Activated CD4-positive, alpha-beta T cell treated with anti-CD3 and anti-CD28 coated beads for 36 hours (primary cell): ENCODE data around the gene INPP4B. TPM values are rescaled to one million over a fixed set of nuclear protein-coding genes. Genes with fewer than 3 reads are reported as not detected.

Experiments
- ATAC-seq: fragments of 200-7000 bp; cut with Tn5 transposase; one replicate; pipeline ENCODE4 v1.10.0; 2021; ENCODE audit warnings: mild to moderate bottlenecking, moderate library complexity
- CTCF ChIA-PET: fragments of 350-600 bp; sonication (Branson Sonifier 250); formaldehyde crosslinking; loops from one replicate; lab custom pipeline; 2021; ENCODE audit warnings: antibody characterized with exemption; lab: Charles Lee
- POLR2A ChIA-PET: fragments of 350-600 bp; sonication (Branson Sonifier 250); formaldehyde crosslinking; loops from one replicate; lab custom pipeline; 2021; ENCODE audit warnings: antibody characterized with exemption, inconsistent platforms; lab: Charles Lee
- DNase-seq: peaks from one replicate; pipeline ENCODE4 v3.0.0-alpha.2; 2020
- H3K27ac Mint-ChIP-seq: one replicate; pipeline ENCODE4 v1.8.0; 2021; ENCODE audit warnings: mixed read lengths
- H3K27me3 Mint-ChIP-seq: one replicate; pipeline ENCODE4 v1.8.0; 2021; ENCODE audit warnings: mixed read lengths
- H3K36me3 Mint-ChIP-seq: one replicate; pipeline ENCODE4 v1.8.0; 2021; ENCODE audit warnings: low read depth, mixed read lengths
- H3K4me1 Mint-ChIP-seq: one replicate; pipeline ENCODE4 v1.8.0; 2021; ENCODE audit warnings: mixed read lengths
- H3K4me3 Mint-ChIP-seq: one replicate; pipeline ENCODE4 v1.8.0; 2021; ENCODE audit warnings: mild to moderate bottlenecking, moderate library complexity, mixed read lengths
- H3K9me3 Mint-ChIP-seq: one replicate; pipeline ENCODE4 v1.8.0; 2021; ENCODE audit warnings: low read depth, mixed read lengths
- intact Hi-C, 2 experiments: fragments of 100-400 bp; cut with DNase I in 1 of 2; cut with micrococcal nuclease in 1 of 2; formaldehyde crosslinking; loops; one replicate each; pipeline versions ENCODE4 v1.14.2 to v1.15.1; 2022 to 2024; cut with DNase I, micrococcal nuclease
- total RNA-seq, 2 experiments: library from RNA; stranded (reverse); gene quantifications; one replicate each; pipeline ENCODE4 v1.2.3, GENCODE V29; 2021

The INPP4B gene
- total RNA-seq, 2 experiments from 2014 or later = 66.6 to 70.7 TPM

DNA sequence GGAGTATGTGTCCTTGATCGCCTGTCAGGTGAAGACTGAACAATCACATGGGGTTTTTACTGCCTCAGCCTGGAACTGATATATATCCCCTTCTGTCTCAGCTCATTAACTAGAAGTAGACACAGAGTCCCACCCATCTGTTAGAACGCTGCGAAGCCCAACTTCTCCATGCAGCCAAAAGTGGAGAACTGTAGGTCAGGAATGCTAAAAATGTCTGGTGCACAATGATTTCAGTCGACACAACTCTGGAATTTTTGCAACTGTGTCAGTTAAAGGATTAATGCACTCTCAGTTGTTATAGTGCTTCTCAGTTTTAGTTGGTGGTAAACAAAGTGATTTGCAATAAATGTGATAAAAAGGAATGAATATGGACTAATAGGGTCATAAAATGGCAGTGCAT is 287.2 kb downstream of the INPP4B start:
- no peaks in the 10 kb centered on the region for H3K27me3 Mint-ChIP-seq

DNA sequence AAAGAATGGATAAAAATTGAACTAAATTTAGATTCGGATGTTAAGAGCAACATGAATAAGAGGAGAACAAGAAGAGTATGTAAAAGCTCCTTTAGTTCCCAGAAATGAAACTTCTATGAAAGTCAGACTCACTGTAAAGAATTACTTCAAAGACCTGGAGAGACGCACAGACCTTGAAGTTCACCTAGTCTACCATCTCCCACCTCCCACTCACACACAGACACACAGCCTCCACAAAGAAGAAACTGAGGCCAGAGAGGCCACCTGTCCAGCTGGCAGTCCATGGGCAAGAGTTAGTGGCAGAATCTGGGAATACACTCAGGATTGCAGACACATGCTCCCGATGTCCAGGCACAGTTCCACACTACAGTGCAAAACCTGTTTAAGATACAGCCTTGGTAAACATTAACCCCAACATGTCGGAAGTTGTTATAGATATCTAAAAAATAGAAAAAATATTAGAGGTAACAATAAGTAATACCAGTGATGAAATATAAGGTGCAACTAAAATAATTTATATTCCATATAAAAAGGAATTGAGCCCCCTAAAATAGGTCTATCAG is 288.8 kb downstream of the INPP4B start:
- ChIA-PET CTCF (interaction anchor here (0.5 to 1.5 kb wide), 4 partner anchors 9 to 293 kb away, joined by 3 to 6 read pairs (median 3); no protein-coding TSS in a partner anchor), POLR2A (interaction anchor here (0.9 to 1.7 kb wide), 5 partner anchors 10 to 179 kb away, joined by 3 to 8 read pairs (median 4); no protein-coding TSS in a partner anchor)
- no peak for DNase-seq
- no peaks in the 10 kb centered on the region for H3K27me3 Mint-ChIP-seq
- H3K27ac Mint-ChIP-seq = peak overlapping the region; percentile 86
- peak overlapping the region; percentile 57 for H3K4me3 Mint-ChIP-seq
- peaks cover 2% of the 10 kb centered on the region for H3K9me3 Mint-ChIP-seq
- peak; percentile 57 for ATAC-seq
- H3K36me3 Mint-ChIP-seq = peaks cover 11% of the 10 kb centered on the region
- peaks cover 79% of the 10 kb centered on the region for H3K4me1 Mint-ChIP-seq
- intact Hi-C loops = loop anchor here (1.0 to 2.0 kb wide), 2 partner anchors 8 to 151 kb away; no protein-coding TSS in a partner anchor

More for the DNA sequence above, 287.2 kb downstream of the INPP4B start:
- intact Hi-C loops = no loop called here
- Mint-ChIP-seq H3K4me1 (peaks cover 77% of the 10 kb centered on the region), H3K27ac (peak overlapping the region; percentile 5), H3K4me3 (no peak overlapping the region), H3K36me3 (peaks cover 15% of the 10 kb centered on the region), H3K9me3 (peaks cover 4% of the 10 kb centered on the region)
- no peak for ATAC-seq
- no peak for DNase-seq
- ChIA-PET POLR2A (interaction anchor here (0.5 to 1.4 kb wide), 4 partner anchors 142 to 478 kb away, joined by 3 to 4 read pairs (median 4); no protein-coding TSS in a partner anchor), CTCF (no interaction called here)

DNA sequence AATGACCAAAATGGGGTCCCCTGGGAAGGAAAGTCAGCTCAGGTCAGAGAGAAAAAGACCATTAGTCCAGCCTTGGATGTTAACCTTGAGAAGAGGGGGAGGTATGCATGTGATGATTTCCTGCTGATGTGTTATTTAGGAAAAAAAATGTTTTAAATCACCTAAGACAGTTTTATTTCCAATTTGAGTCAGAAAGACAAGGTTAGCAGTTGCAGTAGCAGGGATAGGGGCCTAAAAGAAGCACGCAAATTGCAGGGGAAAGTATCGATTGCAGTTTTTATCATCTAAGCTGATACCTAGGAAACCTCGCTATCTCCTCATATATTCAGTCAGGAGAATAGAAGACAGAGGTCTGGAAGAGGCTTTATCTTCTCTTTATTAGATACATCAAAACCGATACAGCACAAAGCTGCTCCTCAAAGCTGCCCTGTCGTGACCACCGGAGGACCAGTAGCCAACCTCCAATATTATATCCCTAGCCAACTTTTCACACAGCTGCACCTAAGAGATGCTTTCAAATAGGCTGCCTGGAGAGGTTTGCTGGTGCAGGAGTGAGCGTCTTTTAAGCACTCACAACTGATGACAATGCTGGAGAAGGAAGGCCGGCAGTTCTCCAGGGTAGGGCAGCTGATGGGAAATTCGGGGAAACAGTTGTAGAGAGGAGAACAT is 289.4 kb downstream of the INPP4B start:
- Mint-ChIP-seq H3K4me1 (peaks cover 80% of the 10 kb centered on the region), H3K9me3 (peaks cover 2% of the 10 kb centered on the region), H3K27me3 (no peaks in the 10 kb centered on the region), H3K36me3 (peaks cover 9% of the 10 kb centered on the region), H3K27ac (peak overlapping the region; percentile 86), H3K4me3 (peak overlapping the region; percentile 57)
- intact Hi-C loops = loop anchor here (1.0 to 2.0 kb wide), 2 partner anchors 9 to 150 kb away; no protein-coding TSS in a partner anchor
- CTCF ChIA-PET = interaction anchor here (0.6 to 1.5 kb wide), 5 partner anchors 10 to 293 kb away, joined by 3 to 6 read pairs (median 3); no protein-coding TSS in a partner anchor
- DNase-seq (no peak), ATAC-seq (peak; percentile 67)
- POLR2A ChIA-PET = interaction anchor here (0.9 to 1.7 kb wide), 4 partner anchors 10 to 178 kb away, joined by 3 to 8 read pairs (median 4); no protein-coding TSS in a partner anchor

DNA sequence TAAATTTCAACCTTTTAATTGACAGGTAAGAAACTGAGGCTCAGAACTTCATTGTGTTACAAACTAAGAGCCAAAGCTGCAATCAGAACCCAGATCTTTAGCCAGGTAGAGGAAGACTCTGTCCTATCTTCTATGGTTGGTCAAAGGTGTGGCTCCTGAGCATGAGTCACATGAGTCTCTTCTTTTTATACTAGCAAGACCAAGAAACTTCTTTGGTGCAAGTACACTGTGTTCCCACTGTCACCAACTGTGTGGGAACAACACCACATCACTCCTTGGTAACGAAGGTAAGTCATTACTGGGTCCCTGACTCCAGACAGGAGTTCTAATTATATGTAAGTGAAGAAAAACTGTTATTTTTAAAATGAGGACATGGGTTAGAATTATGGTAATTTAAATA is 290.1 kb downstream of the INPP4B start:
- Mint-ChIP-seq H3K27me3 (no peaks in the 10 kb centered on the region), H3K27ac (peak overlapping the region; percentile 86), H3K4me1 (peaks cover 87% of the 10 kb centered on the region), H3K36me3 (peaks cover 9% of the 10 kb centered on the region), H3K4me3 (peak overlapping the region; percentile 57), H3K9me3 (peaks cover 2% of the 10 kb centered on the region)
- POLR2A ChIA-PET = interaction anchor here (1.0 to 1.7 kb wide), 3 partner anchors 11 to 149 kb away, joined by 3 to 8 read pairs (median 5); no protein-coding TSS in a partner anchor
- intact Hi-C loops = loop anchor here in 1 of 2 experiments (1.0 to 2.0 kb wide), 2 partner anchors 9 to 149 kb away; no protein-coding TSS in a partner anchor
- no peak for DNase-seq
- peak; percentile 41 for ATAC-seq
- CTCF ChIA-PET = interaction anchor here (0.8 to 1.5 kb wide), 4 partner anchors 11 to 149 kb away, joined by 3 to 6 read pairs (median 3); no protein-coding TSS in a partner anchor

DNA sequence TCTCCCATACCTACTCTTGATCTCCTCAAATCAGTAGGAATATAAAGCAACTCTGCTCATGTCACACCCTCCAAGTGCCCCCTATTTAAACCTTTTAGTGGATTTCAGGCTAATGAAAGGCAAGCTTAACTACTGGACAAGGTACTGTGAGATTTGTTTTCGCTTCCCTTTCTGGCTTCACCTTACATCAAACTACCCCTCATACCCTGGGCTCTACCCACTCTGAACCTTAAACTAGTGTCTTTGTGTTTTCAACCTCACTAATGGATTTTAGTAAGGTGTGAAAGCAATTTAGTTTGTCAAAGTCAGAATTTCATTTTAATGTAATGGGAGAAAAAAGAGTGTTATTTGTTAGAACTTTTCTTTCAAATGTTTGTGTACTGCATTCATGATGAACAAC is 291.7 kb downstream of the INPP4B start:
- DNase-seq = no peak
- H3K27ac Mint-ChIP-seq = peak overlapping the region; percentile 76
- peaks cover 90% of the 10 kb centered on the region for H3K4me1 Mint-ChIP-seq
- ChIA-PET CTCF (interaction anchor here (1.1 kb wide), 2 partner anchors 93 to 434 kb away, joined by 3 read pairs; no protein-coding TSS in a partner anchor), POLR2A (no interaction called here)
- peaks cover 2% of the 10 kb centered on the region for H3K9me3 Mint-ChIP-seq
- H3K27me3 Mint-ChIP-seq = no peaks in the 10 kb centered on the region
- no peak for ATAC-seq
- intact Hi-C loops = loop anchor here (5.0 kb wide), 4 partner anchors 147 to 263 kb away; no protein-coding TSS in a partner anchor
- H3K36me3 Mint-ChIP-seq = peaks cover 9% of the 10 kb centered on the region
- H3K4me3 Mint-ChIP-seq = no peak overlapping the region

DNA sequence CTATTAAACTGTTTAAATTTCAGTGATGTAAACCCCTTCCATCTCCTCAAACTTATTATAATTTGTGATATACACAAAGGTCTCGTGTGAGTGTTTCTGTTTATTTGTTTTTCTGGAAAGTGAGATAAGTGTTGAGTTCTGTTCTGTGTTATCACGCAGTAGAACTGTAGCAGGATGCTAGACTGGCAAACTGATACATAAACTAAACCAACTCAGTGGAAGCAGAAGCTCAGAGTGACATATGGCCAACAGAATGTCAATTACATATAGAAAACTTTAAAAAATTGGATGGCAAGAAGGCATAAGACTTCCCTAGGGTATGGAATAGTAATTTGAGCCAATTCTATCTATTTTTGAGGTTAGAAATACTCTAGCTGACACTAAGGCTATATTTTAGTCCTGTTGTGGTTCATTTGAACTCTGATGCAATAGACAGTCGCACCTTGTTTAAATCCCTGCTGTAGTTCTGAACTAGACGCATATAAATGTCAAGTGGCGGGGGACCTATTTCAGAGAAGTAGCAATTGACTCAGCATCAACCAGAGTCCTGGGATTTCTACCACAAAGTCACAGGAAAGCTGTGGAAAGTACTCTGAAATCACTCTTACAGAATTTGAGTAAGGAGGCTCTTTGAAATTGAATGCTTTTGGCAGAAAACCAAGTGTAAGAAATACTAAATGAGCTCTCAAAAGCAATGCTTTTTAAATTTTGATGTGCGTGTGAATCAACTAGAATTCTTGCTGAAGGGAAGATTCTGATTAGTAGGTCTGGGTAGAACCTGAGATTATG is 294.4 kb downstream of the INPP4B start:
- Mint-ChIP-seq H3K27ac (peak overlapping the region; percentile 89), H3K27me3 (no peaks in the 10 kb centered on the region), H3K4me3 (no peak overlapping the region), H3K36me3 (peaks cover 12% of the 10 kb centered on the region), H3K4me1 (peaks cover 82% of the 10 kb centered on the region), H3K9me3 (peaks cover 4% of the 10 kb centered on the region)
- no peak for DNase-seq
- ATAC-seq = no peak
- CTCF ChIA-PET = interaction anchor here (1.2 to 1.6 kb wide), 3 partner anchors 143 to 197 kb away, joined by 3 to 5 read pairs (median 4); no protein-coding TSS in a partner anchor
- intact Hi-C loops = loop anchor here (2.0 to 5.0 kb wide), 5 partner anchors 15 to 266 kb away; no protein-coding TSS in a partner anchor
- POLR2A ChIA-PET = interaction anchor here (1.2 to 1.5 kb wide), 2 partner anchors 16 to 144 kb away, joined by 4 to 6 read pairs; no protein-coding TSS in a partner anchor

DNA sequence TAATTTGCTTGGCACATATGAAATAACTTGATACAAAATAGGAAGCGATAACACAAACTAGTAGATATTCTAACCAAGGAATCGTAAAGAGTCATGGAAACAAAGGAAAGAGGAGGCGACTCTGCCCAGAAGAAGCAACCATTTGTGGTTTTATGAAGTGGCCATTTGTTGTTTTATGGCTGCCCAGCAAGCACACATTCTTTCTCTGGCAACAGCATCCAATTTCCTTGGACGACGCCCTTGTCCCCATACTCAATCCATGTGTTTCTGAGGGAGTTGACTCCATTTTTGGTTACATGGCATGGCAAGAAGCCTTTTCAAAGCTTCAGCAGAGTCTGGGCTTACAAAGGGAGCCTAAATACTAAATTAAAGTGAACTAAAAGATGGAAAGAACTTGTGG is 295.1 kb downstream of the INPP4B start:
- H3K27ac Mint-ChIP-seq = peak overlapping the region; percentile 89
- POLR2A ChIA-PET = interaction anchor here (1.5 kb wide), 1 partner anchor 16 kb away, joined by 6 read pairs; no protein-coding TSS in a partner anchor
- ATAC-seq = no peak
- peaks cover 4% of the 10 kb centered on the region for H3K9me3 Mint-ChIP-seq
- intact Hi-C loops = loop anchor here (1.0 to 5.0 kb wide), 6 partner anchors 16 to 266 kb away; no protein-coding TSS in a partner anchor
- H3K27me3 Mint-ChIP-seq = no peaks in the 10 kb centered on the region
- no peak for DNase-seq
- H3K36me3 Mint-ChIP-seq = peaks cover 12% of the 10 kb centered on the region
- peaks cover 74% of the 10 kb centered on the region for H3K4me1 Mint-ChIP-seq
- CTCF ChIA-PET = interaction anchor here (1.6 kb wide), 1 partner anchor 196 kb away, joined by 5 read pairs; no protein-coding TSS in a partner anchor
- peak overlapping the region; percentile 20 for H3K4me3 Mint-ChIP-seq

DNA sequence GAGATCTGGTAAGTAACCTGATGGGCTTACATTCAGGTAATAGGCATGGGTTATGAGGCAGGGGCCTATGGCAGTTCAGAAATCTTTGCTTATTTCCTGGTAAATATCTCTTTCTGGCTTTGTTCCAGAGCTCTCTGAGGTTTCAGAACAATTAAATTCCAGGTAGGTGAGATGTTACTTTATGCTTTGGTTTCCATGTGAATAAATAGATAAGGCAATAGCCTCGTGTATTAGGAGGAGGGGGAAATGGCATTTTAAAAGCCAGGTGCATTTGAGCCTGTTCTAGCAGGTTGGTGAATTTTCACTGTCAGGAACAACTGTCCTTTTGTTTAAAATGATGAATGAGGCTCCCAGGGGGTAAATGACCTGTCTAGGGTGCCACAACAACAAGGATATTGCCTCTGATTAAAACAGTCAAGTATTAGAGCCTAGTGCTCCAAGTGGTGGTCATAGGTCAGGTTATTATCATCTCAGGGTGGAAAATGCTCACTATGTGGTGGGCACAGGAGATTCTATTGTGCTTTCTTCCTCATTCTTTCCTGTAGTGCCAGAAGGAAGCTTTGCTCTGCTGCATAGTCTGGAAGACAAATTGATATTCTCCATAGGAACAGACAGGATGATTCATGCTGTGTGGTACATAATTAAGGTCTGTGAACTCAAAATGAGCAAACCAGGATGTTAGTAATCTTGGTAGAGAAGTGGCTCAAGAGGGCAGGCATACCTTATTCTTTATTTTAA is 296.2 kb downstream of the INPP4B start:
- intact Hi-C loops = loop anchor here (1.0 to 5.0 kb wide), 7 partner anchors 17 to 267 kb away; no protein-coding TSS in a partner anchor
- no peaks in the 10 kb centered on the region for H3K27me3 Mint-ChIP-seq
- H3K27ac Mint-ChIP-seq = peak overlapping the region; percentile 86
- peaks cover 66% of the 10 kb centered on the region for H3K4me1 Mint-ChIP-seq
- no peak for DNase-seq
- CTCF ChIA-PET = no interaction called here
- peaks cover 4% of the 10 kb centered on the region for H3K9me3 Mint-ChIP-seq
- H3K36me3 Mint-ChIP-seq = peaks cover 12% of the 10 kb centered on the region
- no peak overlapping the region for H3K4me3 Mint-ChIP-seq
- POLR2A ChIA-PET = interaction anchor here (0.6 to 0.7 kb wide), 2 partner anchors 105 to 1544 kb away, joined by 3 to 4 read pairs; no protein-coding TSS in a partner anchor
- ATAC-seq = peak; percentile 83

DNA sequence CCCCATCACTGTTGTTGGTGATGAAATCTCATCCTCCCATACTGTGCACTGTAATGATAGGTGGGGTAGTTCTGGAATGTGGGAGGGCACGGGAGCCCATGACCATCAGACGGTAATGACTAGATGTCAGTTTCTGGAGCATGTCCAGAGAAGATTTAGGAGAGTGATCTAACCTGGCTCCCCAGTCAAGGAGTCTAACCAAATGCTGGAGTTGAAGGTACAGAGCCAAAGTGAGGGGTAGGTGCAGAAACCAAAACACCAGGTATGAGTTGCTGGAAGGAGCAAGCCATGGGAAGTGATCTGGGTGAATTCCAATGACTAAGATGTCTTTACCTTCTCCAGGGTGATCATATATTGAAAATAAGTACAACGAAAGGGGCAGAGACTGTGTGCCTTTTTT is 296.9 kb downstream of the INPP4B start:
- CTCF ChIA-PET = no interaction called here
- Mint-ChIP-seq H3K27ac (peak overlapping the region; percentile 86), H3K27me3 (no peaks in the 10 kb centered on the region), H3K4me3 (no peak overlapping the region), H3K4me1 (peaks cover 60% of the 10 kb centered on the region), H3K9me3 (peaks cover 4% of the 10 kb centered on the region), H3K36me3 (peaks cover 9% of the 10 kb centered on the region)
- POLR2A ChIA-PET = interaction anchor here (0.7 kb wide), 1 partner anchor 106 kb away, joined by 3 read pairs; no protein-coding TSS in a partner anchor
- intact Hi-C loops = loop anchor here in 1 of 2 experiments (1.0 kb wide), 1 partner anchor 133 kb away; no protein-coding TSS in a partner anchor
- peak; percentile 15 for ATAC-seq
- no peak for DNase-seq
